CD4-positive, CD25-positive, alpha-beta regulatory T cell (primary cell): ENCODE measurements around the gene PCK1. TPM values are rescaled to one million over a fixed set of nuclear protein-coding genes. Genes with fewer than 3 reads are reported as not detected.
A peak's percentile ranks its signal among the peaks of the same experiment; 100 is the strongest.

Experiments used
- ATAC-seq, 2 donors: fragments of 150-1000 bp; cut with Tn5 transposase; one replicate each; pipeline ENCODE4 v1.10.0; 2021; ENCODE audit warnings: low read depth in 2 of 2, moderate number of reproducible peaks in 2 of 2, moderate library complexity in 1 of 2
- DNase-seq, 3 donors: peaks; one replicate each; pipeline versions ENCODE4 v3.0.0 to v3.0.0-alpha.2; 2012 to 2022; ENCODE audit warnings: mixed read lengths in 1 of 3
- H3K27ac ChIP-seq: one replicate; pipeline ENCODE4 v1.7.0; 2013; ENCODE audit warnings: mild to moderate bottlenecking, low read length; ENCODE audit not compliant: insufficient read depth, poor library complexity, severe bottlenecking
- H3K27me3 ChIP-seq: one replicate; pipeline ENCODE4 v1.7.0; 2013; ENCODE audit warnings: low read length; ENCODE audit not compliant: control insufficient read depth, insufficient read depth
- H3K36me3 ChIP-seq: one replicate; pipeline ENCODE4 v1.7.0; 2013; ENCODE audit warnings: mild to moderate bottlenecking, low read length, moderate library complexity; ENCODE audit not compliant: control insufficient read depth, insufficient read depth
- H3K4me1 ChIP-seq: 2 replicates; pipeline ENCODE4 v1.7.0; 2013; ENCODE audit warnings: mild to moderate bottlenecking, low read length; ENCODE audit not compliant: insufficient read depth, control insufficient read depth, poor library complexity, severe bottlenecking
- H3K4me3 ChIP-seq: one replicate; pipeline ENCODE4 v1.7.0; 2013; ENCODE audit warnings: low read depth, mild to moderate bottlenecking, low read length, moderate library complexity
- H3K9me3 ChIP-seq, 2 experiments: 1 replicate in 1 of 2; 2 replicates in 1 of 2; pipeline ENCODE4 v1.7.0; 2013; ENCODE audit warnings: low read length in 2 of 2, mild to moderate bottlenecking in 1 of 2, moderate library complexity in 1 of 2; ENCODE audit not compliant: control insufficient read depth in 2 of 2
- H3K27ac Mint-ChIP-seq, 3 donors: one replicate each; pipeline ENCODE4 v1.8.0; 2020 to 2022; ENCODE audit warnings: mild to moderate bottlenecking in 3 of 3, mixed read lengths in 3 of 3, moderate library complexity in 2 of 3
- H3K27me3 Mint-ChIP-seq: one replicate; pipeline ENCODE4 v1.8.0; 2022; ENCODE audit warnings: mild to moderate bottlenecking, mixed read lengths
- H3K36me3 Mint-ChIP-seq: one replicate; pipeline ENCODE4 v1.8.0; 2020; ENCODE audit warnings: mixed read lengths
- H3K4me1 Mint-ChIP-seq, 4 donors: one replicate each; pipeline ENCODE4 v1.8.0; 2020 to 2022; ENCODE audit warnings: mixed read lengths in 4 of 4, mild to moderate bottlenecking in 1 of 4
- H3K4me3 Mint-ChIP-seq, 4 donors: one replicate each; pipeline ENCODE4 v1.8.0; 2020 to 2022; ENCODE audit warnings: mild to moderate bottlenecking in 4 of 4, mixed read lengths in 4 of 4, moderate library complexity in 3 of 4
- H3K9me3 Mint-ChIP-seq, 7 donors: one replicate each; pipeline ENCODE4 v1.8.0; 2020 to 2022; ENCODE audit warnings: mixed read lengths in 7 of 7, mild to moderate bottlenecking in 3 of 7, moderate library complexity in 2 of 7
- polyA plus RNA-seq, 4 donors: library from polyadenylated mRNA; unstranded; fragments of 300-500 nt; fragmentation: Illumina TruSeq; gene quantifications; one replicate each; pipeline ENCODE4 v1.2.3, GENCODE V29; 2021
- total RNA-seq: library from RNA; stranded (reverse); gene quantifications from one replicate; pipeline ENCODE4 v1.2.3, GENCODE V29; 2022

The PCK1 gene
- total and polyA plus RNA-seq, 5 donors from 2014 or later = not detected

- H3K36me3 ChIP-seq = no peaks in the 10 kb centered on the region
- Mint-ChIP-seq H3K9me3 (peaks cover 0 to 3% (median 0%) of the 10 kb centered on the region in 7 donors), H3K27ac (no peak overlapping the region), H3K36me3 (no peaks in the 10 kb centered on the region), H3K4me3 (peak overlapping the region in 1 of 4 donors; percentile 47), H3K27me3 (peaks cover 13% of the 10 kb centered on the region), H3K4me1 (peaks cover 2 to 6% (median 4%) of the 10 kb centered on the region in 4 donors)
- no peak overlapping the region for H3K4me3 ChIP-seq
- H3K4me1 ChIP-seq = peaks cover 8% of the 10 kb centered on the region
- no peaks in the 10 kb centered on the region for H3K27me3 ChIP-seq
- H3K9me3 ChIP-seq = no peaks in the 10 kb centered on the region
- H3K27ac ChIP-seq = no peak overlapping the region
- DNase-seq (peak; percentile 56 to 71 (median 62)), ATAC-seq (peak; percentile 75 to 77)
Measured at GRCh38 chr20:57596998-57597939, 36.4 kb downstream of the PCK1 start.

- H3K4me1 ChIP-seq = peaks cover 8% of the 10 kb centered on the region
- DNase-seq (no peak), ATAC-seq (no peak)
- Mint-ChIP-seq H3K27ac (no peak overlapping the region), H3K27me3 (peaks cover 13% of the 10 kb centered on the region), H3K36me3 (no peaks in the 10 kb centered on the region), H3K4me3 (no peak overlapping the region), H3K4me1 (peaks cover 2 to 6% (median 4%) of the 10 kb centered on the region in 4 donors), H3K9me3 (peaks cover 0 to 3% (median 0%) of the 10 kb centered on the region in 7 donors)
- no peak overlapping the region for H3K4me3 ChIP-seq
- H3K9me3 ChIP-seq = no peaks in the 10 kb centered on the region
- no peak overlapping the region for H3K27ac ChIP-seq
- H3K36me3 ChIP-seq = no peaks in the 10 kb centered on the region
- H3K27me3 ChIP-seq = no peaks in the 10 kb centered on the region
Measured at GRCh38 chr20:57598060-57598459, 37.1 kb downstream of the PCK1 start.

DNA sequence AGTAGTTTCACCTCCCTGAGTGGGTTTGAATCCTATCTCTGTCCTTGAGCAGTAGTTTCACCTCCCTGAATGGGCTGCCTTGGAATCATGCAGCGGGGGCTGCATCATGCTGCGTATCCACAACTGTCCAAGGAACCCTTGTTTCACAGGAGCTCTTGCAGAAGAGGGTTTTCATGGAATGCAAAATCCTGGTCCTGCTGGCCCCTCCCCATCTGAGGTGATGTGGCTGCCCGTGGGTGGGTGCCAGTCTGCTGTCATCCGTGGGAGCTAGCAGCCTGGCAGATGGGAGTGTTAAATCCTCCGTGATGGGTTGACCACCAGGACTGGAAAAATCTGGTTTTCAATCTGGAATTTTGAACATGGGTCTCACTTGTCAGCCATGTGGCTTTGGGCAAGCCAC is 37.6 kb downstream of the PCK1 start:
- no peak overlapping the region for H3K27ac ChIP-seq
- H3K4me1 Mint-ChIP-seq = peaks cover under 1 to 6% (median 4%) of the 10 kb centered on the region in 4 donors
- no peaks in the 10 kb centered on the region for H3K27me3 ChIP-seq
- no peak for DNase-seq
- no peaks in the 10 kb centered on the region for H3K36me3 ChIP-seq
- no peaks in the 10 kb centered on the region for H3K9me3 ChIP-seq
- no peak overlapping the region for H3K4me3 ChIP-seq
- H3K27ac Mint-ChIP-seq = no peak overlapping the region
- no peak for ATAC-seq
- no peak overlapping the region for H3K4me3 Mint-ChIP-seq
- peaks cover 10% of the 10 kb centered on the region for H3K27me3 Mint-ChIP-seq
- H3K9me3 Mint-ChIP-seq = peaks cover 0 to 3% (median 0%) of the 10 kb centered on the region in 7 donors
- H3K4me1 ChIP-seq = peaks cover 8% of the 10 kb centered on the region
- H3K36me3 Mint-ChIP-seq = no peaks in the 10 kb centered on the region

- Mint-ChIP-seq H3K36me3 (peaks cover 13% of the 10 kb centered on the region), H3K4me3 (no peak overlapping the region), H3K27ac (peak overlapping the region in 1 of 3 donors; percentile 62), H3K27me3 (peaks cover 7% of the 10 kb centered on the region), H3K9me3 (peaks cover 0 to 3% (median 0%) of the 10 kb centered on the region in 7 donors), H3K4me1 (peaks cover 0 to 12% (median 2%) of the 10 kb centered on the region in 4 donors)
- H3K27ac ChIP-seq = no peak overlapping the region
- peaks cover 6% of the 10 kb centered on the region for H3K36me3 ChIP-seq
- H3K9me3 ChIP-seq = no peaks in the 10 kb centered on the region
- ATAC-seq (no peak), DNase-seq (no peak)
- no peak overlapping the region for H3K4me3 ChIP-seq
- peaks cover 8% of the 10 kb centered on the region for H3K4me1 ChIP-seq
- no peaks in the 10 kb centered on the region for H3K27me3 ChIP-seq
Measured at GRCh38 chr20:57600320-57601210, 39.7 kb downstream of the PCK1 start.

GRCh38 chr20:57601211-57601570 is 40.3 kb downstream of the PCK1 start:
- Histone ChIP-seq H3K27me3 (no peaks in the 10 kb centered on the region), H3K4me1 (peaks cover 8% of the 10 kb centered on the region), H3K9me3 (no peaks in the 10 kb centered on the region), H3K4me3 (no peak overlapping the region), H3K27ac (no peak overlapping the region), H3K36me3 (peaks cover 10% of the 10 kb centered on the region)
- Mint-ChIP-seq H3K4me3 (no peak overlapping the region), H3K27ac (peak overlapping the region in 1 of 3 donors; percentile 62), H3K27me3 (peaks cover 7% of the 10 kb centered on the region), H3K9me3 (peaks cover 0 to 3% (median 0%) of the 10 kb centered on the region in 7 donors), H3K36me3 (peaks cover 13% of the 10 kb centered on the region), H3K4me1 (peaks cover 0 to 14% (median 3%) of the 10 kb centered on the region in 4 donors)
- no peak for DNase-seq
- no peak for ATAC-seq

GRCh38 chr20:57601737-57602136 is 40.8 kb downstream of the PCK1 start:
- H3K4me3 Mint-ChIP-seq = no peak overlapping the region

GRCh38 chr20:57603120-57603519 is 42.2 kb downstream of the PCK1 start:
- H3K4me3 ChIP-seq = no peak overlapping the region
- peaks cover 7% of the 10 kb centered on the region for H3K27me3 Mint-ChIP-seq
- peaks cover 20% of the 10 kb centered on the region for H3K36me3 Mint-ChIP-seq
- DNase-seq = no peak
- H3K4me1 ChIP-seq = no peaks in the 10 kb centered on the region
- no peaks in the 10 kb centered on the region for H3K9me3 ChIP-seq
- H3K4me1 Mint-ChIP-seq = peaks cover 0 to 10% (median 6%) of the 10 kb centered on the region in 4 donors
- peak overlapping the region in 2 of 3 donors; percentile 51 to 71 for H3K27ac Mint-ChIP-seq
- no peaks in the 10 kb centered on the region for H3K9me3 Mint-ChIP-seq
- peaks cover 23% of the 10 kb centered on the region for H3K36me3 ChIP-seq
- no peak overlapping the region for H3K4me3 Mint-ChIP-seq
- H3K27me3 ChIP-seq = no peaks in the 10 kb centered on the region
- no peak for ATAC-seq
- no peak overlapping the region for H3K27ac ChIP-seq

More at GRCh38 chr20:57601737-57602136, 40.8 kb downstream of the PCK1 start:
- H3K4me3 ChIP-seq = no peak overlapping the region
- no peaks in the 10 kb centered on the region for H3K27me3 ChIP-seq
- DNase-seq (no peak), ATAC-seq (no peak)
- H3K27ac ChIP-seq = no peak overlapping the region
- H3K36me3 ChIP-seq = peaks cover 12% of the 10 kb centered on the region
- Mint-ChIP-seq H3K9me3 (peaks cover 0 to 3% (median 0%) of the 10 kb centered on the region in 7 donors), H3K27me3 (peaks cover 7% of the 10 kb centered on the region), H3K4me1 (peaks cover 0 to 14% (median 3%) of the 10 kb centered on the region in 4 donors), H3K27ac (peak overlapping the region in 1 of 3 donors; percentile 71), H3K36me3 (peaks cover 13% of the 10 kb centered on the region)
- peaks cover 7% of the 10 kb centered on the region for H3K4me1 ChIP-seq
- H3K9me3 ChIP-seq = no peaks in the 10 kb centered on the region
